MG63 (cell line): ENCODE results near the gene OR4P4. TPM values are rescaled to one million over a fixed set of nuclear protein-coding genes. Genes with fewer than 3 reads are reported as not detected.

Experiments
- DNase-seq: peaks from one replicate; pipeline ENCODE4 v3.0.0-alpha.2; 2020
- H3K27me3 ChIP-seq: fragments of 250-450 bp; sonication (Bioruptor Pico); 2 replicates; pipeline ENCODE4 v1.5.1; 2020; ENCODE audit warnings: mild to moderate bottlenecking, moderate library complexity
- H3K36me3 ChIP-seq: fragments of 250-450 bp; sonication (Bioruptor Pico); 2 replicates; pipeline ENCODE4 v1.5.1; 2020; ENCODE audit warnings: mild to moderate bottlenecking, moderate library complexity
- H3K4me3 ChIP-seq: fragments of 250-450 bp; sonication (Bioruptor Pico); 2 replicates; pipeline ENCODE4 v1.5.1; 2020; ENCODE audit warnings: mild to moderate bottlenecking, moderate library complexity
- H3K9me3 ChIP-seq: fragments of 250-450 bp; sonication (Bioruptor Pico); 2 replicates; pipeline ENCODE4 v1.5.1; 2020; ENCODE audit warnings: mild to moderate bottlenecking, moderate library complexity
- total RNA-seq: library from RNA; depleted of rRNA; stranded (reverse); fragments of >200 nt; shearing (Covaris generic); gene quantifications from 2 replicates; pipeline ENCODE4 v1.2.3, GENCODE V29; 2014; ENCODE audit warnings: low replicate concordance; rRNA removed

The OR4P4 gene
- total RNA-seq, result not detected in 2 replicates

GRCh38 chr11:55634813-55635212, at the start of gene OR4P4:
Gene OR4P4 (plus strand): TSS chr11:55635113.
- H3K36me3 ChIP-seq, result no peaks in the 10 kb centered on the region
- no peak within 1 kb of the TSS for H3K4me3 ChIP-seq
- no peaks in the 10 kb centered on the region for H3K27me3 ChIP-seq
- no peak for DNase-seq
- H3K9me3 ChIP-seq, result no peaks in the 10 kb centered on the region

GRCh38 chr11:55607545-55607944, 27.4 kb upstream of the OR4P4 start, which contains the start of gene OR4C11:
Gene OR4C11 (minus strand): TSS chr11:55607645. CDS start chr11:55604373, 3,272 bp downstream.
- H3K4me3 ChIP-seq, result no peak within 1 kb of the TSS
- H3K27me3 ChIP-seq, result no peaks in the 10 kb centered on the region
- DNase-seq, result no peak
- H3K9me3 ChIP-seq, result no peaks in the 10 kb centered on the region
- H3K36me3 ChIP-seq, result no peaks in the 10 kb centered on the region

GRCh38 chr11:55624531-55624930, 10.4 kb upstream of the OR4P4 start:
- Histone ChIP-seq H3K36me3 (no peaks in the 10 kb centered on the region), H3K27me3 (no peaks in the 10 kb centered on the region), H3K9me3 (no peaks in the 10 kb centered on the region), H3K4me3 (no peak overlapping the region)
- no peak for DNase-seq

GRCh38 chr11:55648027-55648426, 13.1 kb downstream of the OR4P4 start, which contains the start of gene OR4S2:
Gene OR4S2 (plus strand): TSS chr11:55648327. CDS start chr11:55650904, 2,577 bp downstream.
- H3K27me3 ChIP-seq, result no peaks in the 10 kb centered on the region
- H3K4me3 ChIP-seq, result no peak within 1 kb of the TSS
- H3K9me3 ChIP-seq, result no peaks in the 10 kb centered on the region
- no peak for DNase-seq
- no peaks in the 10 kb centered on the region for H3K36me3 ChIP-seq

- Histone ChIP-seq H3K9me3 (no peaks in the 10 kb centered on the region), H3K4me3 (no peak overlapping the region), H3K36me3 (no peaks in the 10 kb centered on the region), H3K27me3 (no peaks in the 10 kb centered on the region)
- DNase-seq, result no peak
Observed at GRCh38 chr11:55652560-55652959, 17.6 kb downstream of the OR4P4 start.

- Histone ChIP-seq H3K9me3 (no peaks in the 10 kb centered on the region), H3K36me3 (no peaks in the 10 kb centered on the region), H3K27me3 (no peaks in the 10 kb centered on the region), H3K4me3 (no peak overlapping the region)
- DNase-seq, result no peak
Observed at GRCh38 chr11:55655096-55655495, 20.2 kb downstream of the OR4P4 start.

GRCh38 chr11:55658031-55658573, 23.2 kb downstream of the OR4P4 start:
- no peaks in the 10 kb centered on the region for H3K27me3 ChIP-seq
- no peak for DNase-seq
- no peak overlapping the region for H3K4me3 ChIP-seq
- no peaks in the 10 kb centered on the region for H3K36me3 ChIP-seq
- no peaks in the 10 kb centered on the region for H3K9me3 ChIP-seq

GRCh38 chr11:55658608-55659007, 23.7 kb downstream of the OR4P4 start:
- Histone ChIP-seq H3K4me3 (no peak overlapping the region), H3K36me3 (no peaks in the 10 kb centered on the region), H3K27me3 (no peaks in the 10 kb centered on the region), H3K9me3 (no peaks in the 10 kb centered on the region)
- DNase-seq, result no peak

- Histone ChIP-seq H3K9me3 (no peaks in the 10 kb centered on the region), H3K27me3 (no peaks in the 10 kb centered on the region), H3K36me3 (no peaks in the 10 kb centered on the region), H3K4me3 (no peak within 1 kb of the TSS)
- no peak for DNase-seq
Observed at GRCh38 chr11:55661901-55662300, 27.0 kb downstream of the OR4P4 start, which contains the start of gene OR4C6. Gene OR4C6 (plus strand): TSS chr11:55662201. CDS start chr11:55665167, 2,966 bp downstream.

- no peak for DNase-seq
- no peaks in the 10 kb centered on the region for H3K9me3 ChIP-seq
- H3K36me3 ChIP-seq, result no peaks in the 10 kb centered on the region
- H3K27me3 ChIP-seq, result no peaks in the 10 kb centered on the region
- no peak overlapping the region for H3K4me3 ChIP-seq
Observed at GRCh38 chr11:55669376-55669775, 34.5 kb downstream of the OR4P4 start.

- Histone ChIP-seq H3K27me3 (no peaks in the 10 kb centered on the region), H3K36me3 (no peaks in the 10 kb centered on the region), H3K9me3 (no peaks in the 10 kb centered on the region), H3K4me3 (no peak overlapping the region)
- no peak for DNase-seq
Observed at GRCh38 chr11:55673860-55674259, 38.9 kb downstream of the OR4P4 start.

Other genes with a start within 250 kb of the OR4P4 start
- gene OR4C15, start 80.6 kb upstream of the OR4P4 start, total RNA-seq, result not detected in 2 replicates
- gene OR4C16, start 63.0 kb upstream of the OR4P4 start, total RNA-seq, result not detected in 2 replicates
- gene OR4C11, start 27.5 kb upstream of the OR4P4 start, total RNA-seq, result not detected in 2 replicates
- gene OR4S2, start 13.2 kb downstream of the OR4P4 start, total RNA-seq, result not detected in 2 replicates
- gene OR4C6, start 27.1 kb downstream of the OR4P4 start, total RNA-seq, result not detected in 2 replicates
- gene OR5D13, start 138.3 kb downstream of the OR4P4 start, total RNA-seq, result not detected in 2 replicates
- not detected in 2 replicates for gene OR5D14, start 160.4 kb downstream of the OR4P4 start, total RNA-seq
- not detected in 2 replicates for gene OR5L1, start 176.3 kb downstream of the OR4P4 start, total RNA-seq
- gene OR5D18, start 184.5 kb downstream of the OR4P4 start, total RNA-seq, result not detected in 2 replicates
- not detected in 2 replicates for gene OR5L2, start 192.1 kb downstream of the OR4P4 start, total RNA-seq
- not detected in 2 replicates for gene OR5D16, start 203.6 kb downstream of the OR4P4 start, total RNA-seq
- not detected in 2 replicates for gene TRIM51, start 248.2 kb downstream of the OR4P4 start, total RNA-seq